ENCODE results near the gene ATCAY.

The ATCAY gene

GRCh38 chr19:3904233-3904632 lies 23.7 kb downstream of the ATCAY start:
- no peak overlapping the region for H2AFZ ChIP-seq
- TF ChIP-seq, protein P1, sequence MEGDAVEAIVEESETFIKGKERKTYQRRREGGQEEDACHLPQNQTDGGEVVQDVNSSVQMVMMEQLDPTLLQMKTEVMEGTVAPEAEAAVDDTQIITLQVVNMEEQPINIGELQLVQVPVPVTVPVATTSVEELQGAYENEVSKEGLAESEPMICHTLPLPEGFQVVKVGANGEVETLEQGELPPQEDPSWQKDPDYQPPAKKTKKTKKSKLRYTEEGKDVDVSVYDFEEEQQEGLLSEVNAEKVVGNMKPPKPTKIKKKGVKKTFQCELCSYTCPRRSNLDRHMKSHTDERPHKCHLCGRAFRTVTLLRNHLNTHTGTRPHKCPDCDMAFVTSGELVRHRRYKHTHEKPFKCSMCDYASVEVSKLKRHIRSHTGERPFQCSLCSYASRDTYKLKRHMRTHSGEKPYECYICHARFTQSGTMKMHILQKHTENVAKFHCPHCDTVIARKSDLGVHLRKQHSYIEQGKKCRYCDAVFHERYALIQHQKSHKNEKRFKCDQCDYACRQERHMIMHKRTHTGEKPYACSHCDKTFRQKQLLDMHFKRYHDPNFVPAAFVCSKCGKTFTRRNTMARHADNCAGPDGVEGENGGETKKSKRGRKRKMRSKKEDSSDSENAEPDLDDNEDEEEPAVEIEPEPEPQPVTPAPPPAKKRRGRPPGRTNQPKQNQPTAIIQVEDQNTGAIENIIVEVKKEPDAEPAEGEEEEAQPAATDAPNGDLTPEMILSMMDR (IDR thresholded peaks at IDR 0.05), result no peak

DNA sequence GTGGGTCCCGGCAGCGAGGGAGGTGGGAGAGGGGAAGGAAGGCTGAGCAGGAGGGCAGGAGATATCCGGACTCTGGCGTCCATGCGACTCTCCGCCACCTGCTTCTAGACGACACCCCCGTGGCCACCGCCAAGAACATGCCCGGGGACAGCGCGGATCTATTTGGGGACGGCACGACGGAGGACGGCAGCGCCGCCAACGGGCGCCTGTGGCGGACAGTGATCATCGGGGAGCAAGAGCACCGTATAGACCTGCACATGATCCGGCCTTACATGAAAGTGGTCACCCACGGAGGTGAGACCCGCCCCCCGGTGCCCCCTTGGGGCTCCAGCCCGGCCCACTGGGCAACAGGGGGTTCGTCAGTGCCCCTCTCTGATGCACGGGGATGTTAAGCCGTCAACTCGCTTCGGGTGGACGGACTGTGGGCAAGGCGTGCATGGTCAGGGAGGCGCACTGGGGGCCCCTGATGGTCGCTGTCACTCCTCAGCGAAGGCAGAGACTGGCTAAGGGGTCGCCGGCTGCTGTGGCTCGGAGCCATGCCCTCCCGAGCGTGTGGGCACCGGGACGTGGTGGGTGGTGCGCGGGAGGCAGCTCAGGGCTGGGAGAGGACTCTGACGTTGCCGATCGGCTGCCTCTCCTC lies 27.3 kb downstream of the ATCAY start:
- H3K36me3 ChIP-seq (ENCODE audit: control insufficient read depth, insufficient read depth, low read length), result no peaks in the 10 kb centered on the region
- no peaks in the 10 kb centered on the region for H3K4me1 ChIP-seq
- H3K4me3 ChIP-seq (ENCODE audit: low read depth, low read length), result no peak overlapping the region
- no peak overlapping the region for H3K9ac ChIP-seq
- TF ChIP-seq, protein P1 (IDR thresholded peaks at IDR 0.05), result no peak
- no peaks in the 10 kb centered on the region for H3K27me3 ChIP-seq (ENCODE audit: control insufficient read depth, insufficient read depth, low read length)
- H3K27ac ChIP-seq, result no peak overlapping the region
- no peaks in the 10 kb centered on the region for H3K79me2 ChIP-seq
- H3K9me3 ChIP-seq (ENCODE audit: control insufficient read depth, low read length), result no peaks in the 10 kb centered on the region
- H2AFZ ChIP-seq, result no peak overlapping the region
- no peak overlapping the region for H3K4me2 ChIP-seq (ENCODE audit: low read length)

More at GRCh38 chr19:3904233-3904632, 23.7 kb downstream of the ATCAY start:
- Histone ChIP-seq H3K36me3 (ENCODE audit: control insufficient read depth, insufficient read depth, low read length) (no peaks in the 10 kb centered on the region), H3K4me1 (no peaks in the 10 kb centered on the region), H3K4me3 (ENCODE audit: low read depth, low read length) (no peak overlapping the region), H3K9me3 (ENCODE audit: control insufficient read depth, low read length) (no peaks in the 10 kb centered on the region), H3K27ac (no peak overlapping the region), H3K9ac (no peak overlapping the region), H3K79me2 (no peaks in the 10 kb centered on the region), H3K4me2 (ENCODE audit: low read length) (no peak overlapping the region), H3K27me3 (ENCODE audit: control insufficient read depth, insufficient read depth, low read length) (no peaks in the 10 kb centered on the region)

DNA sequence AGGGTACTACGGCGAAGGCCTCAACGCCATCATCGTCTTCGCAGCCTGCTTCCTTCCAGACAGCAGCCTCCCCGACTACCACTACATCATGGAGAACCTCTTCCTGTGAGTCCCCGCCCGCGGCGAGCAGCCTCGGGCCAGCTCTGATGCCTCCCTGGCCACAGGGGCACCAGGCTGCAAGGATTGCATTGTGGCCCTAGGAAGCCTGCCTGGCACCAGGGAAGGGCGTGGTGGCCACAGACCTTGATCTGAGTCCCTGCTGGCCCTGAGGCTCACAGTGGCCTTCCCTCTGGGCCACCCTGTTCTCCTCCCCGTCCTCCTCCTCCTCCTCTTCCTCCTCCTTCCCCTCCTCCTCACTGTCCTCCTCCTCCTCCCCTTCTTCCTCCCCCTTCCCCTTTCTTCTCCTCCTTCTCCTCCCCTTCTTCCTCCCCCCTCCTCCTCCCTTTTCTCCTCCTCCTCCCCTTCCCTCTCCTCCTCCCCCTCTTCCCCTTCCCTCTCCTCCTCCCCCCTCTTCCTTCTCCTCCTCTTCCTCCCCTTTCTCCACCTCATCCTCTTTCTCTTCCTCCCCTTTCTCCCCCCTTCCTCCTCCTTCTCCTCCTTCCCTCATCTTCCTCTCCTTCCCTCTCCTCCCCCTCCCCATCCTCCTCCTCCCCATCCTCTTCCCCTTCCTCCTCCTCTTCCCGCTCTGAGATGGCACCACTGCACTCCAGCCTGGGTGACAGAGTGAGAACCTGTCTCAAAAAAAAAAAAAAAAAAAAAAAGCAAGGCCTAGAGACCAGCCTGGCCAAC lies 28.0 kb downstream of the ATCAY start:
- H2AFZ ChIP-seq, result no peak overlapping the region
- no peaks in the 10 kb centered on the region for H3K4me1 ChIP-seq
- H3K36me3 ChIP-seq (ENCODE audit: control insufficient read depth, insufficient read depth, low read length), result no peaks in the 10 kb centered on the region
- H3K9me3 ChIP-seq (ENCODE audit: control insufficient read depth, low read length), result no peaks in the 10 kb centered on the region
- no peak overlapping the region for H3K4me3 ChIP-seq (ENCODE audit: low read depth, low read length)
- no peak overlapping the region for H3K9ac ChIP-seq
- H3K27me3 ChIP-seq (ENCODE audit: control insufficient read depth, insufficient read depth, low read length), result no peaks in the 10 kb centered on the region
- TF ChIP-seq, protein P1 (IDR thresholded peaks at IDR 0.05), result no peak
- no peaks in the 10 kb centered on the region for H3K79me2 ChIP-seq
- no peak overlapping the region for H3K27ac ChIP-seq
- no peak overlapping the region for H3K4me2 ChIP-seq (ENCODE audit: low read length)

GRCh38 chr19:3910105-3910504 lies 29.6 kb downstream of the ATCAY start:
- H3K27ac ChIP-seq, result no peak overlapping the region
- H3K27me3 ChIP-seq (ENCODE audit: control insufficient read depth, insufficient read depth, low read length), result no peaks in the 10 kb centered on the region
- no peak overlapping the region for H3K4me2 ChIP-seq (ENCODE audit: low read length)
- H3K9ac ChIP-seq, result no peak overlapping the region
- H3K9me3 ChIP-seq (ENCODE audit: control insufficient read depth, low read length), result no peaks in the 10 kb centered on the region
- H3K79me2 ChIP-seq, result no peaks in the 10 kb centered on the region
- H3K4me3 ChIP-seq (ENCODE audit: low read depth, low read length), result no peak overlapping the region
- H3K36me3 ChIP-seq (ENCODE audit: control insufficient read depth, insufficient read depth, low read length), result no peaks in the 10 kb centered on the region
- TF ChIP-seq, protein P1 (IDR thresholded peaks at IDR 0.05), result no peak
- H2AFZ ChIP-seq, result no peak overlapping the region
- H3K4me1 ChIP-seq, result no peaks in the 10 kb centered on the region

Data from parathyroid adenoma (tissue), 2 donors.